ENCODE measurements around the gene EIF2B4. TPM values are rescaled to one million over a fixed set of nuclear protein-coding genes. Genes with fewer than 3 reads are reported as not detected.
A peak's percentile ranks its signal among the peaks of the same experiment; 100 is the strongest.

Gene EIF2B4
- total and polyA plus RNA-seq, 2 of the 13 experiments (the other 11 are each of a cell fraction or from before 2014, with no cell fraction given) = 91.5 to 96.4 TPM

GRCh38 chr2:27409321-27410073 is 39.4 kb upstream of the EIF2B4 start, which contains the start of gene PPM1G (continued):
- TF ChIP-seq ZNF704 (CRISPR knock-in tag; IDR thresholded peaks at IDR 0.05; ENCODE audit: borderline replicate concordance) = peak; percentile 74
- TF ChIP-seq ZFYVE20 (CRISPR knock-in tag; IDR thresholded peaks at IDR 0.05; ENCODE audit: borderline replicate concordance, low read depth) = peak; percentile 92
- TF ChIP-seq ZNF512 (CRISPR knock-in tag; IDR thresholded peaks at IDR 0.05) = peak; percentile 6; the same call in 1 of the 2 replicates
- TF ChIP-seq ZNF142 (CRISPR knock-in tag; IDR thresholded peaks at IDR 0.05) = peak; percentile 92
- TF ChIP-seq ZNF720 (CRISPR knock-in tag; IDR thresholded peaks at IDR 0.05) = 0 out of 2 replicates have a peak, but pooled peaks have one; percentile 41
- no peak for TF ChIP-seq ZNF496 (CRISPR knock-in tag; IDR thresholded peaks at IDR 0.05; ENCODE audit: insufficient replicate concordance)
- TF ChIP-seq THAP8 (CRISPR knock-in tag; IDR thresholded peaks at IDR 0.05; ENCODE audit: borderline replicate concordance) = no peak
- TF ChIP-seq ZMAT5 (CRISPR knock-in tag; IDR thresholded peaks at IDR 0.05; ENCODE audit: borderline replicate concordance, low read depth) = no peak
- TF ChIP-seq ZNF263 (CRISPR knock-in tag; IDR thresholded peaks at IDR 0.05) = peak; percentile 68; the same call in 1 of the 2 replicates
- no peak for TF ChIP-seq PRDM4 (CRISPR knock-in tag; IDR thresholded peaks at IDR 0.05; ENCODE audit: borderline replicate concordance)
- no peak; the same call in 1 of the 2 replicates for TF ChIP-seq FOXK1 (CRISPR knock-in tag; IDR thresholded peaks at IDR 0.05; ENCODE audit: borderline replicate concordance, low read depth)
- TF ChIP-seq KDM3A (CRISPR knock-in tag; IDR thresholded peaks at IDR 0.05; ENCODE audit: low read depth) = peak; percentile 71; the same call in 1 of the 2 replicates
